Activated gamma-delta T cell treated with anti-CD3 and anti-CD28 coated beads, Interleukin-2, amount 50 U/mL, for 16 hours (primary cell): Measurements from ENCODE around the gene DNAJC7.
"Not testable (repeated sequence)": the region's sequence is repeated elsewhere in the genome, so short reads cannot be mapped to it uniquely, and the experiment has no call there.

Experiments
- DNase-seq: peaks from one replicate; pipeline ENCODE4 v3.0.0-alpha.2; 2020; ENCODE audit warnings: low read depth

DNAJC7 gene

GRCh38 chr17:41957031-41957868 is 60.0 kb downstream of the DNAJC7 start:
- no peak for DNase-seq

- DNase-seq, result no peak
Measured at GRCh38 chr17:41956522-41956921, 60.7 kb downstream of the DNAJC7 start.

- DNase-seq, result no peak
Measured at GRCh38 chr17:41948762-41949460, 68.3 kb downstream of the DNAJC7 start.

- no peak for DNase-seq
Measured at GRCh38 chr17:41944943-41945342, 72.3 kb downstream of the DNAJC7 start.

GRCh38 chr17:41943492-41943891 is 73.7 kb downstream of the DNAJC7 start:
- no peak for DNase-seq

- DNase-seq, result no peak
Measured at GRCh38 chr17:41942626-41943373, 74.4 kb downstream of the DNAJC7 start.

- no peak for DNase-seq
Measured at GRCh38 chr17:41941168-41941567, 76.1 kb downstream of the DNAJC7 start.

GRCh38 chr17:41939693-41940090 is 77.5 kb downstream of the DNAJC7 start:
- no peak for DNase-seq

- no peak for DNase-seq
Measured at GRCh38 chr17:41939044-41939692, 78.1 kb downstream of the DNAJC7 start.

- DNase-seq, result no peak
Measured at GRCh38 chr17:41937970-41938954, 79.0 kb downstream of the DNAJC7 start.

- no peak for DNase-seq
Measured at GRCh38 chr17:41935641-41936040, 81.6 kb downstream of the DNAJC7 start.

GRCh38 chr17:41932816-41933389 is 84.3 kb downstream of the DNAJC7 start:
- DNase-seq, result no peak

- not testable (repeated sequence) for DNase-seq
Measured at GRCh38 chr17:41931715-41932114, 85.5 kb downstream of the DNAJC7 start.

- not testable (repeated sequence) for DNase-seq
Measured at GRCh38 chr17:41930833-41931156, 86.4 kb downstream of the DNAJC7 start.

- peak; percentile 93 for DNase-seq
Measured at GRCh38 chr17:41930009-41930832, 87.0 kb downstream of the DNAJC7 start, which contains the start of gene ODAD4. TSS of gene ODAD4 (plus strand) at chr17:41930617. CDS start at chr17:41930724, 107 bp downstream.

- DNase-seq, result no peak
Measured at GRCh38 chr17:41928693-41929251, 88.5 kb downstream of the DNAJC7 start.
